Measurements from ENCODE around the gene P2RX4.

DNA sequence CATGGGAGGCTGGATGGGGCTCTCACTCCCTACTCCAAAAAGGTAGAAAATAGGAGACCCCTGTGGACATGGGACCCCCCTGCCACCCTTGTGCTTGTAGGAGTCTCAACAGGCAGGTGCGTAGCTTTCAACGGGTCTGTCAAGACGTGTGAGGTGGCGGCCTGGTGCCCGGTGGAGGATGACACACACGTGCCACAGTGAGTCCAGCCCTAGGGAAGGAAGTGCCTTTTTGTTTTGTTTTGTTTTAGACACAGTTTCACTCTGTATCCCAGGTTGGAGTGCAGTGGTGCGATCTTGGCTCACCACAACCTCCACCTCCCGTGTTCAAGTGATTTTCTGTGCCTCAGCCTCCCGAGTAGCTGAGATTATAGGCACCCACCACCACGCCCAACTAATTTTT lies 12.9 kb downstream of the P2RX4 start:
- TF ChIP-seq, protein P1, sequence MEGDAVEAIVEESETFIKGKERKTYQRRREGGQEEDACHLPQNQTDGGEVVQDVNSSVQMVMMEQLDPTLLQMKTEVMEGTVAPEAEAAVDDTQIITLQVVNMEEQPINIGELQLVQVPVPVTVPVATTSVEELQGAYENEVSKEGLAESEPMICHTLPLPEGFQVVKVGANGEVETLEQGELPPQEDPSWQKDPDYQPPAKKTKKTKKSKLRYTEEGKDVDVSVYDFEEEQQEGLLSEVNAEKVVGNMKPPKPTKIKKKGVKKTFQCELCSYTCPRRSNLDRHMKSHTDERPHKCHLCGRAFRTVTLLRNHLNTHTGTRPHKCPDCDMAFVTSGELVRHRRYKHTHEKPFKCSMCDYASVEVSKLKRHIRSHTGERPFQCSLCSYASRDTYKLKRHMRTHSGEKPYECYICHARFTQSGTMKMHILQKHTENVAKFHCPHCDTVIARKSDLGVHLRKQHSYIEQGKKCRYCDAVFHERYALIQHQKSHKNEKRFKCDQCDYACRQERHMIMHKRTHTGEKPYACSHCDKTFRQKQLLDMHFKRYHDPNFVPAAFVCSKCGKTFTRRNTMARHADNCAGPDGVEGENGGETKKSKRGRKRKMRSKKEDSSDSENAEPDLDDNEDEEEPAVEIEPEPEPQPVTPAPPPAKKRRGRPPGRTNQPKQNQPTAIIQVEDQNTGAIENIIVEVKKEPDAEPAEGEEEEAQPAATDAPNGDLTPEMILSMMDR (conservative IDR thresholded peaks at IDR 0.05; ENCODE audit: low read length), result no peak
- TF ChIP-seq EZH2phosphoT487 (IDR thresholded peaks at IDR 0.05; ENCODE audit: borderline replicate concordance, low read depth, low read length), result no peak
